HCT116 (cell line): ENCODE data around the gene AVL9. TPM values are rescaled to one million over a fixed set of nuclear protein-coding genes. Genes with fewer than 3 reads are reported as not detected.

Experiments used
- ATAC-seq: fragments of 200-7000 bp; cut with Tn5 transposase; 2 replicates; pipeline ENCODE4 v1.9.1; 2020; ENCODE audit warnings: mild to moderate bottlenecking, moderate library complexity
- BruUV-seq: library from RNA; stranded (reverse); fragments of 400-500 nt; replicated peaks from 2 replicates; lab custom pipeline; 2021; lab: Mats Ljungman, UMichigan
- CTCF ChIA-PET: fragments of 300-600 bp; sonication (Branson Sonifier 250); formaldehyde crosslinking; loops from one replicate; lab custom pipeline; 2021; ENCODE audit warnings: antibody characterized with exemption; lab: Charles Lee
- POLR2A ChIA-PET: fragments of 300-600, 350-600 bp; sonication (Branson Sonifier 250); formaldehyde crosslinking; loops from one replicate; lab custom pipeline; 2021; ENCODE audit warnings: antibody characterized with exemption; lab: Charles Lee
- RAD21 ChIA-PET, 2 experiments: fragments of 300-600 bp; sonication (Branson Sonifier 250); formaldehyde crosslinking; loops; one replicate each; lab custom pipeline; 2023; ENCODE audit warnings: low total read pairs in 2 of 2; ENCODE audit not compliant: uncharacterized antibody in 2 of 2, unreplicated experiment in 2 of 2, low non-redundant PET in 1 of 2; lab: Charles Lee
- DNase-seq: peaks from one replicate; pipeline ENCODE4 v3.0.0-alpha.2; 2010; ENCODE audit warnings: low read depth, low spot score
- H2AFZ ChIP-seq: fragments of 200-600 bp; shearing (Covaris generic), sonication (generic); 2 replicates; pipeline ENCODE4 v1.6.1; 2017; ENCODE audit warnings: low read depth, mixed run types, mixed read lengths, antibody characterized with exemption, low read length; ENCODE audit not compliant: poor library complexity, severe bottlenecking
- H3K27ac ChIP-seq: 2 replicates; pipeline ENCODE4 v1.5.1; 2012; ENCODE audit warnings: low read depth, low read length
- H3K27me3 ChIP-seq: fragments of 200-600 bp; sonication (generic); 2 replicates; pipeline ENCODE4 v1.6.1; 2016; ENCODE audit warnings: mixed run types, low read length, mixed read lengths; ENCODE audit not compliant: insufficient read depth
- H3K36me3 ChIP-seq, 2 experiments: fragments of 200-500 bp in 1 of 2; fragments of 200-600 bp in 1 of 2; sonication (Bioruptor generic) in 1 of 2; sonication (generic) in 1 of 2; 2 replicates each; pipeline versions ENCODE4 v1.5.1 to v1.6.1; 2014 to 2016; ENCODE audit warnings: low read length in 2 of 2, inconsistent platforms in 1 of 2, mixed read lengths in 1 of 2, mixed run types in 1 of 2; ENCODE audit not compliant: insufficient read depth in 2 of 2, control insufficient read depth in 1 of 2
- H3K4me1 ChIP-seq, 2 experiments: fragments of 200-600 bp in 1 of 2; sonication (generic) in 1 of 2; 2 replicates each; pipeline versions ENCODE4 v1.5.1 to v1.6.1; 2012 to 2017; ENCODE audit warnings: low read length in 2 of 2, inconsistent platforms in 1 of 2, mild to moderate bottlenecking in 1 of 2, mixed read lengths in 1 of 2, mixed run types in 1 of 2, moderate library complexity in 1 of 2; ENCODE audit not compliant: insufficient read depth in 2 of 2, control insufficient read depth in 1 of 2
- H3K4me2 ChIP-seq: fragments of 200-600 bp; sonication (generic); 2 replicates; pipeline ENCODE4 v1.6.1; 2017; ENCODE audit warnings: mixed run types, low read length, mixed read lengths
- H3K4me3 ChIP-seq, 2 experiments: fragments of 200-600 bp in 1 of 2; sonication (generic) in 1 of 2; replicated peaks in 1 of 2; 2 replicates each; pipeline ENCODE4 v1.5.1; 2011 to 2016; ENCODE audit warnings: low read length in 2 of 2, control low read depth in 1 of 2, low read depth in 1 of 2, mild to moderate bottlenecking in 1 of 2, mixed read lengths in 1 of 2, mixed run types in 1 of 2
- H3K79me2 ChIP-seq: fragments of 200-600 bp; sonication (generic); 2 replicates; pipeline ENCODE4 v1.6.1; 2017; ENCODE audit warnings: mild to moderate bottlenecking, mixed run types, low read length, moderate library complexity, mixed read lengths; ENCODE audit not compliant: insufficient read depth
- H3K9ac ChIP-seq: fragments of 200-600 bp; sonication (generic); 2 replicates; pipeline ENCODE4 v1.6.1; 2016; ENCODE audit warnings: low read length, mixed read lengths
- H3K9me2 ChIP-seq: fragments of 200-600 bp; sonication (generic), shearing (Covaris generic); 2 replicates; pipeline ENCODE4 v1.6.1; 2017; ENCODE audit warnings: mixed run types, mild to moderate bottlenecking, moderate library complexity; ENCODE audit not compliant: insufficient read depth
- H3K9me3 ChIP-seq, 2 experiments: fragments of 200-500 bp in 1 of 2; fragments of 200-600 bp in 1 of 2; sonication (Bioruptor generic) in 1 of 2; sonication (generic) in 1 of 2; 2 replicates each; pipeline ENCODE4 v1.6.1; 2014 to 2017; ENCODE audit warnings: low read length in 2 of 2, mixed read lengths in 2 of 2, inconsistent platforms in 1 of 2, low read depth in 1 of 2, mild to moderate bottlenecking in 1 of 2, mixed run types in 1 of 2, moderate library complexity in 1 of 2; ENCODE audit not compliant: control insufficient read depth in 1 of 2, insufficient read depth in 1 of 2
- H4K20me1 ChIP-seq: fragments of 200-600 bp; sonication (generic), shearing (Covaris generic); 2 replicates; pipeline ENCODE4 v1.6.1; 2017; ENCODE audit warnings: mixed run types, mild to moderate bottlenecking, moderate library complexity; ENCODE audit not compliant: insufficient read depth
- CBX3 ChIP-seq: IDR thresholded peaks from 2 replicates; pipeline ENCODE4 v1.6.1; 2012; ENCODE audit warnings: low read depth
- CEBPB ChIP-seq: IDR thresholded peaks from 2 replicates; pipeline ENCODE4 v1.6.1; 2012; ENCODE audit warnings: low read depth
- EGR1 ChIP-seq: IDR thresholded peaks from 2 replicates; pipeline ENCODE4 v1.6.1; 2012; ENCODE audit warnings: low read depth
- ELF1 ChIP-seq: IDR thresholded peaks from 2 replicates; pipeline ENCODE4 v1.6.1; 2012; ENCODE audit warnings: low read depth, borderline replicate concordance
- EZH2phosphoT487 ChIP-seq: fragments of 200-600 bp; IDR thresholded peaks from 2 replicates; pipeline ENCODE4 v1.6.1; 2018; ENCODE audit warnings: antibody characterized with exemption, borderline replicate concordance
- POLR2AphosphoS5 ChIP-seq: IDR thresholded peaks from 2 replicates; pipeline ENCODE4 v1.6.1; 2011; ENCODE audit warnings: mild to moderate bottlenecking, low read depth, low read length, moderate library complexity
- RAD21 ChIP-seq: IDR thresholded peaks from 2 replicates; pipeline ENCODE4 v1.6.1; 2012; ENCODE audit warnings: low read depth, mild to moderate bottlenecking
- SIN3A ChIP-seq: IDR thresholded peaks from 2 replicates; pipeline ENCODE4 v1.6.1; 2012; ENCODE audit warnings: low read depth
- SP1 ChIP-seq: IDR thresholded peaks from 2 replicates; pipeline ENCODE4 v1.6.1; 2012; ENCODE audit warnings: low read depth
- YY1 ChIP-seq: IDR thresholded peaks from 2 replicates; pipeline ENCODE4 v1.6.1; 2011; ENCODE audit warnings: low read length, low read depth, moderate library complexity, mild to moderate bottlenecking; ENCODE audit not compliant: insufficient replicate concordance; ENCODE audit errors: extremely low read depth
- ZNF274 ChIP-seq: fragments of 200-500 bp; sonication (Bioruptor generic); IDR thresholded peaks from 2 replicates; pipeline ENCODE4 v1.6.1; 2014; ENCODE audit warnings: mild to moderate bottlenecking, low read depth, low read length, inconsistent platforms
- intact Hi-C: fragments of 100-400 bp; cut with micrococcal nuclease; formaldehyde crosslinking; loops from 2 replicates; pipeline ENCODE4 v1.10.0; 2022
- total RNA-seq: library from RNA; stranded (reverse); gene quantifications from one replicate; pipeline ENCODE4 v1.2.1, GENCODE V29; 2021; ENCODE audit not compliant: unreplicated experiment

Gene AVL9
- total RNA-seq, 1 experiment from 2014 or later, result 89.0 TPM

DNA sequence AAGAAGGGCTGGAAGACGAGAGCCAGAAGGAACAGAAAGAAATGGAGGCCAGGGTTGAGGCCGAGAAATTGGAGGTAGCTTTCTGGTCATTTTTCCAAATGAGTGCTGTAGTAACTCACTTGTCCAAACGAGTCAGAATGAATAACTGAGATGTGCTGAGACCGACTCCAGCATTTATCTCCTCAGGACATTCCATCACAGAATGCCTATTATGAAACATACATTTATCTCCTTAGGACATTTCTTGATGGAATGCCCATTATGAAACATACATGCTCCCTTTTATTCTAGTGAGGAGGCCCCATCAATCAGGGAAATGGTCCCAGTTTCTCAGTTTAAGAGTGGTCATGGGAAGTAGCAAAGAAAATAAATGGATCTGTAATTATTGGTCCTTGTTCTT is 16.5 kb downstream of the AVL9 start:
- TF ChIP-seq RAD21 (no peak), YY1 (no peak), POLR2AphosphoS5 (0 out of 2 replicates have a peak, but pooled peaks have one; percentile 16)
- Histone ChIP-seq H3K79me2 (peaks cover 77% of the 10 kb centered on the region), H3K4me3 (no peak overlapping the region), H2AFZ (no peak overlapping the region), H4K20me1 (no peaks in the 10 kb centered on the region), H3K27me3 (no peaks in the 10 kb centered on the region), H3K36me3 (peaks cover 0 to 8% of the 10 kb centered on the region in 2 experiments; a peak in 1 of 4 replicates), H3K9me3 (no peaks in the 10 kb centered on the region; a peak in 1 of 4 replicates), H3K9ac (no peak overlapping the region), H3K4me2 (no peak overlapping the region), H3K9me2 (no peaks in the 10 kb centered on the region), H3K4me1 (no peaks in the 10 kb centered on the region), H3K27ac (no peak overlapping the region)
- CTCF ChIA-PET, result no interaction called here
- POLR2A ChIA-PET, result no interaction called here
- no peak for DNase-seq
- BruUV-seq, result no TSS peak
- ATAC-seq, result no peak
- RAD21 ChIA-PET, result no interaction called here
- intact Hi-C loops, result no loop called here

DNA sequence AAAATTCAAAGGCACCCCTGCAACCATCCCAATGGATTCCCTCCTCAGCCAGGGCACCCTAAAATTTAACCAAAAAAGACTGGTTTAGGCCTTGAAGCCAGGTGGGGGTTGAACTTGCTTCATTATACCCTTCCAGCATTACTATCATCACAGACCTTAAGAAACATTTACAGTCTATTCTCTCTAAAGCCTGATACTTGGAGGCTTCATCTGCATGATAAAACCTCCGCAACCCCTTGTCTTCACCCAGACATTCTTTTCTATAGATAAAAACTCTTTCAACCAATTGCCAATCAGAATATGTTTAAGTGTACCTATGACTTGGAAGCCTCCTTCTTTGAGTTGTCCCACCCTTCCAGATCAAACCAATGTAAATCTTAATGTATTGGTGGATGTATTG is 17.9 kb downstream of the AVL9 start:
- ATAC-seq (no peak), DNase-seq (no peak)
- peaks cover 0 to 9% of the 10 kb centered on the region in 2 experiments; a peak in 2 of 4 replicates for H3K9me3 ChIP-seq
- no peak overlapping the region for H3K4me2 ChIP-seq
- ChIA-PET POLR2A (no interaction called here), CTCF (no interaction called here), RAD21 (no interaction called here)
- H3K4me3 ChIP-seq, result no peak overlapping the region
- no peak overlapping the region for H3K27ac ChIP-seq
- BruUV-seq, result no TSS peak
- H3K79me2 ChIP-seq, result peaks cover 73% of the 10 kb centered on the region
- no peak overlapping the region for H3K9ac ChIP-seq
- H3K4me1 ChIP-seq, result no peaks in the 10 kb centered on the region
- TF ChIP-seq ELF1 (no peak), CEBPB (no peak), ZNF274 (no peak), EZH2phosphoT487 (no peak), SIN3A (no peak), EGR1 (no peak), SP1 (no peak), CBX3 (no peak)
- no peaks in the 10 kb centered on the region for H3K9me2 ChIP-seq
- peaks cover 0 to 8% of the 10 kb centered on the region in 2 experiments; a peak in 1 of 4 replicates for H3K36me3 ChIP-seq
- no peaks in the 10 kb centered on the region for H3K27me3 ChIP-seq
- H4K20me1 ChIP-seq, result no peaks in the 10 kb centered on the region
- intact Hi-C loops, result no loop called here
- H2AFZ ChIP-seq, result no peak overlapping the region
